Esophagus squamous epithelium (tissue), 4 donors: Measurements from ENCODE around the gene PRR36.

Experiments used
- CTCF ChIP-seq, 6 experiments: fragments of 450-650 bp in 4 of 6; fragments of 200-600 bp in 2 of 6; sonication (generic) in 2 of 6; IDR thresholded peaks; one replicate each; pipeline ENCODE4 v1.5.1; 2016 to 2019; ENCODE audit warnings: antibody characterized with exemption in 6 of 6, mild to moderate bottlenecking in 4 of 6, moderate library complexity in 4 of 6
- POLR2A ChIP-seq, 4 donors: fragments of 450-650 bp; IDR thresholded peaks; one replicate each; pipeline ENCODE4 v1.6.1; 2017; ENCODE audit warnings: antibody characterized with exemption in 4 of 4, mild to moderate bottlenecking in 4 of 4, moderate library complexity in 3 of 4

- TF ChIP-seq CTCF (IDR thresholded peaks at IDR 0.05) (no peak), POLR2A (IDR thresholded peaks at IDR 0.05) (no peak)
Observed at GRCh38 chr19:7867092-7867844, 6.9 kb downstream of the PRR36 start.
